Brain pericyte (primary cell): ENCODE results near the gene IL17RA.

ENCODE experiments used
- DNase-seq: peaks from one replicate; pipeline ENCODE4 v3.0.0-alpha.2; 2012; ENCODE audit warnings: low read depth, low spot score

Gene IL17RA

DNA sequence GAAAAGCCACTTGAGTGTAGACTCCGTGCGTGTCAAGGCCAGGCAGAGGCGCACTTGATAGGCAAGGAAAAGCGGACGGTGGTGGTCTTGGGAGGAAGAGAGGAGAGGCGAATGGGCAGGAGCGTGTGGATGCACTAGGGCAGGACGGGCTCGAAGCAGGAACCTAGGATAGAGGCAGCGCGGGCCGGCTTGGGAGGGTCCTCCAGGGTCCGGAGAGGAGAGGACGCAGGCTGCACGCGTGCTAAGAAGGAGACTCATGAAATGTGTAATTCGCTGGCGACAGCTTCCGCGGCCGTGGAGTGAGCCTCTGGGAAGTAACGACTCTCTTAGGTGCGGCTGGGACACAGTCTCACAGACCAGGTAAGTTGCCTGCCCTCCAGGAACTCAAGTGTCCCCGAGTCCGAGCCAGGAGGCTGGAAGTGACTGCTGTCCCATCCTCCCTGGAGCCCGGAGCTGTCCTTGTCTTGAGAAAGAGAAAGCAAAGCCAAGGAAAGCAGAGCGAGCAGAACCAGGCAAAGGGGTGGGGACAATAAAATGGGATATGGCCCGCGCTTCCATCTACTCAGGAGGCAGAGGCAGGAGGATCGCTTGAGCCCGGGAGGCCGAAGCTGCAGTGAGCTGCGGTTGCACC, 874 bp upstream of the IL17RA start:
- DNase-seq, result no peak

DNA sequence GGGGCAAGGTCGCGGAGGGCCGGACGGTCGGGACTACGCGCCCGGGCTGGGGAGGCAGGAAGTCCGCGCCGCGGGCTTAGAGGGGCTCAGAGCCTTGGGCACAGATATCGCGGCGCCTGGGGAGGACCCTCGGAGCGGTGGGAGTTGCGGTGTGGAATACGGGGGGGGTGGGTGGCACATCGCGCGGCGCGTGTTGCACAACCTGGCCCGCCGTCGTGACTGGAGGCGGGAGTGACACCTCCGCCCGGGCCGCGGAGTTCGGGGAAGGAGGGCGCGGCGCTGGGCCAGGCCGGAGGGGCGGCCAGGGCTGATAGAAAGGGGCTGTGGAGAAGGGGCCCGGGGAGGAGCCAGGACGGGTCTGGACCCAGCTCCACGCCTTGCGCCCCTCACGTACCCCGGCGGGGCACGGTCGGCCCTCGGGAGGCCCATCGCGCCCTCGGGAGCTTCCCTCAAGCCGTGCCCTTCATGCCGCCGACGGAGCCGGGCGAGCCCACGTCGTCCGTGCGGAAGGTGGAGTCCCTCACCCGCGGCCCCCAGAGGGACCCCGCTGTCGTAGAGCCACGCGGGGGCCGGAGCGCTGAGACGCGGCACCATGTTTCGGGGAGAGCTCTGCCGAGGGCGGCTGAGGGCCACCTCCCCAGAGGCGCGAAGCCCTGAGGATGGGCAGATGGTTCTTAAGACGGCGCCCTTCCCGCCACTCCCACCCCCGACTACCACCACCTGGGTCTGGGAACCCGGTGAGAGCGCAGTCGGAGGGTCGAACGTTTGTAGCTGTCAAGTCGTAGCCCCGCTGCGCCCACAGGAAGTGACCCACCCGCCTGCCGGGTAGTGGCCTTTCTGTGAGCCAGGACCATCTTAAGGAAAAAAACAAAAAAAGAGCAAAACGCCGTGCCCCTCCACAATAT, 729 bp downstream of the IL17RA start:
- no peak for DNase-seq

DNA sequence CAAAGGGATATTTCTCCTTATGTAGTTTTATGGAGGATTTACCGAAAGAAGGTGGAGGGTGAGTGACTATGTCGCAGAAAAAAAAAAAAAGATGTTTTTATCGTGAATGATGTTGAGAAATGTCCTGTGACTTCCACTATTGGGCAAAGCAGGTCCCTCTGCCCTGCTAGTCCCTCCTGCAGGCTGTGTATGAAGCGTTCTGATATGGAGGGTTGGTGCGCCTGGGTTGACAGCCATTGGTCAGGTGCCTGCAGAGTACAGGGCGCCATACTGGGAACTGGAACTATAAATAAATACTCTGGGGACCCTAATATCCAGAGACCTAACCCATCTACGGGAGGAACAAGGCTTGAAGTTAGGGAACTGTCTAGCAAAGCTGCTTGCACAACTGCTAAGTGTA, 1.5 kb downstream of the IL17RA start:
- no peak for DNase-seq

- no peak for DNase-seq
These were observed 2.1 kb downstream of the IL17RA start for GRCh38 chr22:17086788-17087497.

GRCh38 chr22:17087498-17088131, 2.8 kb downstream of the IL17RA start:
- DNase-seq, result no peak

DNA sequence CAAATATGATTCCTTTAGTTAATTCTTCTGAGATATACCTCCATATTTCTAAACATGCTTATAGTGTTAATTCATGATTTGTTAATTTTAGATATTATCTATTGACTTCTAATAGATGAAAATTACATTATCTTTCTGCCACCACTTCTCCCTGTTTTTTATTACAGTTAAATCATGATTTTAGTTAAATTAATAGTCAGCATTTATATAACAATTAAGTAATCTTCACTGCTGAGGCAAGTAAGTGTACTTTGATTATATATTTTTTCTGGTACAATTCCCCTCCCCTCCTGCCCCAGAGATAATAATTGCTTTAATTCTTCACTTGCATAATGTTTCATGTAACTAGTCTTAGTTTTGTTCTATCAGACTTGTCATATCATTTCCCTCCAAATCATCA, 5.8 kb downstream of the IL17RA start:
- no peak for DNase-seq

DNA sequence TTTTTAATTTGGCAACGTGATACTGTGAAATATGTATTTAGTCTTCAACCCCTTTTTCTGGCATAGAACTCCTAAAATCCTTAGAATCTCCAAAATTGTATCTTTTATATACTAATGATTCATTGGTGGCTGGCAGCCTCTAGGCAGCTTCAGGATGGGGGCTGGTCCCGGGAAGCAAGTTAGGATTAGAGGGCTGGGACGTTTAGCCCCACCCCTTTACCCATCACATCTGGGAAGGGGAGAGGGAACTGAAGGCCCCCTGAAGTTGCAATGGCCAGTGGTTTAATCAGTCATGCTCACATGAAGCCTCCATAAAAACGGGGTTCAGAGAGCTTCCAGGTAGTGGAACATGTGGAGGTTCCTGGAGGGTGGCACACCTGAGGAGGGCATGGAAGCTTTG, 7.1 kb downstream of the IL17RA start:
- no peak for DNase-seq

DNA sequence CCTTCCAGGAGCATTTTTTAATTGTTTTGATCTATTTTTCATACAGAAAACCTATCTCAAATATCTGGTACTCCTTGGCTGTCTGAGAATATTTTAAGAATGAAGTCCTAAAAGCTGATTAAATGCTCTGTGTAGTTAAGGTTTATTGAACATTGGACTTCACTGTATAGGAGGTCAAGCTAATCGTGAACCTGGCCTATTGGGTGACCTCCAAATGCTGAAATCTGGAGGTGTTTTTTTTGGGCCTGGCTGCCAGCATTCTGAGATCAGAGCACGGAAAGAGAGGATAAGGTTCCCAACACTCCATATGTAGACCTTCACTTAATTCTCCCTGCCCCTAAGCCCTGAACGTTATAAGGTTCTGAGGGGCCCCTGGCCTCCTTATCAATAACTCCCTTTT, 8.3 kb downstream of the IL17RA start:
- DNase-seq, result no peak

GRCh38 chr22:17095538-17095937, 10.7 kb downstream of the IL17RA start:
- DNase-seq, result no peak

GRCh38 chr22:17096071-17096470, 11.3 kb downstream of the IL17RA start:
- DNase-seq, result no peak

DNA sequence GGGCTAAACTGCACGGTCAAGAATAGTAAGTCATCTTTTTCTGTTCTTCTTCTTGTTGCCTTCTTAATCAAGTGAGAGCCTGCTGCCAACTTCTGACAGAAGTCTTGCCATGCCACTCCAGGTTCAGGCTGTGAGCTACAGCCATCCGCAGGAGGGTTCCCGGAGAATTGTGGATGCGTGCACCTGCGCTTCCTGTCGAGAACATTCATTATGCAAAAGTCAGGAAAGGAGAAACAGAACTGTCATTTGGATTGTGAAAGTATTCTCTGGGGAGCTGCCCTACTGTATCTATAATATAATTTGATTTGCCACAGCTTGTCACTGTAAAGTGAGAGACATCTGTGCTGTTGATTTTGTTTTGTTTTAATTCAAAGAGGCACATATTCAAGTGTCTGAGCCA, 12.3 kb downstream of the IL17RA start:
- DNase-seq, result no peak

DNA sequence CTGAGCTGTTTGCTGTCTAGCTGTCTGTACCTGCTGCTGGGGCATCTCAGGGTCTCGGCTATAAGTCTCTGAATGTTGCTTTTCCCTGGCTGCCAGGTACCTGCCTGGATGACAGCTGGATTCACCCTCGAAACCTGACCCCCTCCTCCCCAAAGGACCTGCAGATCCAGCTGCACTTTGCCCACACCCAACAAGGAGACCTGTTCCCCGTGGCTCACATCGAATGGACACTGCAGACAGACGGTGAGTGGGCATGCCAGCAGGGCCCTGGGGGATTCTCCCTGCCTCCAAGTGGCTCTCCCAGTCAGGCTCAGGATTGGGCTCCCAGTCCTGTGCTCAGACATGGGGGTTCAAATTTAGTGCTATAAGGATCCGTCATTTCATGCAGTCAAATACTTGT, 12.9 kb downstream of the IL17RA start:
- DNase-seq, result no peak

DNA sequence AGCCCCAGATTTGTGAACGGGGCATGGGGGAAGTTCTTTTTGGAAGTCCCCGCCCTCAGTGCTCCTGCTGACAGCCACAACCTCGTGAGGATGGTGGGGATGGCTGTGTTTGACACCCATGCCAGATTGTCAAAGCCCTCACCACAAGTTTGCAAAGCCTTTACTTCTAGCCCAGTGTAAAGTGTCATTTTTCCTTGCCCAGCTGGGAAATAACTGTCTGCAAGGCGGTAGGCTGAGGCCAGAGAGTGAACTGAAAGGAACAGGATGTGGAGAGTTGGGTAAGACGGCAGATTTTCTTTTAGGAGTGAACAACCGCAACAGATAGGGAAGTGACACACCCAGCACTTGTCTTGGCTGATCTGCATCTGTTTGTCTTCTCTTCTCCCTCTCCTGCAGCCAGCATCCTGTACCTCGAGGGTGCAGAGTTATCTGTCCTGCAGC, 13.6 kb downstream of the IL17RA start:
- DNase-seq, result no peak

DNA sequence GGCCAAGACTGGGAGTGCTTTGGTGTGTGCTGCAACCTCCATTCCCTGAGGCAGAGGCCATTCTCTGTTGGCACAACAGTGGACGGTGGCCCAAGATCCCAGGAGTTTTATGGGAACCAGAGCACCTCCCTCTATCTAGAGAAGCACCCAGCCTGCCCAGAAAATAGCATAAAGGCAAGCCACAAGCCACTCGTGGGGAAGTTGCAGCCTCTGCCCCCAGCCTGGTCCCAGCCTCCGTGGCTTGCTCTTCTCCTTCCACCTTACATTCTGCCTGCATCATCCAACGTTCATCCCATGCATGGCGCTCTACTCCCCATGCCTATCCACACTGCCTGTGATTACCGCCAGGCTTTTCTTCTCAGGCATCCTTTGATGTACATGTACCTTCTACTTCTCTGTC, 15.8 kb downstream of the IL17RA start:
- no peak for DNase-seq

GRCh38 chr22:17101475-17102296, 16.9 kb downstream of the IL17RA start:
- DNase-seq, result no peak

DNA sequence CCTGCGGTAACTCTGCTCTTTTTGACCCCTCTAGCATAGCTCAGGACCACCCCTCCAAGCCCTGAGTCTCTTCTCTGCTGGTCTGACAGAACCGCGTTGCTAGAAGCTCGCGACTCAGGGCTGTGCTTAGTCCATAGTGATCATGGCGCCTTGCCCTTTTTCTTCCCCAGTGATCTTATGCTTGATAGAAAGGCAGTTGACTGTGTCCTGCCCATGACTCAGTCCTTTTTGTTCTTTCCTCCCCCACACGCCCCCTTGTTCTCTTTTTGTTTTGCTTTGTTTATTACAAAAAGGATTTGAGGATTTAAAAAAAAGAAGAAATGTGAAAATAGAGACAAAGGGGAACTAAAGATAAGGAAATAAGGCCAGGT, 17.5 kb downstream of the IL17RA start:
- DNase-seq, result no peak

- no peak for DNase-seq
These were observed 18.6 kb downstream of the IL17RA start for GRCh38 chr22:17103351-17103750.

DNA sequence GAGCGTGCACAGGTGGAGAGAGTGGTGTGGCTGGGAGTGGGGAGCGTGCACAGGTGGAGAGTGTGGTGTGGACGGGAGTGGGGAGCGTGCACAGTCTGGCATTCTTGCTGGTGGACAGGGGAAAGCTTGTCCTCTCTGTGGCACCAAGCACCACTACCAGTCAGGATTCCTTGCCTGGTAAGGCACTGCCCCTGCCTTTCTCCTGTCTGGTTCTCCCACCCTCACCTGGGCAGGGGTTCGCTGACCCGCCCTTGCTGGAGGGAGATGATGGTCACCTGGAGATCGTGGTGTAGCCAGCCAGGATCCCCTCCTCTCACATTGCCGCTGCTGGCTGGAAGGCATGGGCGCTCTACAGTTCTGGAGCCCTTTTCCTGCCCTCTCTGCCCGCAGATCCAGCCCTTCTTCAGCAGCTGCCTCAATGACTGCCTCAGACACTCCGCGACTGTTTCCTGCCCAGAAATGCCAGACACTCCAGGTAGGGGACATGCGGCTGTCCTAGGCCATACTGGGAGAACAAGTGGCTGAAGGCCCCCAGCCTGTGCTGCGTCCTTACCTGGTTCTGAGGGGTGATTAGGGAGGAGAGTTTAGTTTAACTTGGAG, 19.6 kb downstream of the IL17RA start:
- DNase-seq, result no peak

DNA sequence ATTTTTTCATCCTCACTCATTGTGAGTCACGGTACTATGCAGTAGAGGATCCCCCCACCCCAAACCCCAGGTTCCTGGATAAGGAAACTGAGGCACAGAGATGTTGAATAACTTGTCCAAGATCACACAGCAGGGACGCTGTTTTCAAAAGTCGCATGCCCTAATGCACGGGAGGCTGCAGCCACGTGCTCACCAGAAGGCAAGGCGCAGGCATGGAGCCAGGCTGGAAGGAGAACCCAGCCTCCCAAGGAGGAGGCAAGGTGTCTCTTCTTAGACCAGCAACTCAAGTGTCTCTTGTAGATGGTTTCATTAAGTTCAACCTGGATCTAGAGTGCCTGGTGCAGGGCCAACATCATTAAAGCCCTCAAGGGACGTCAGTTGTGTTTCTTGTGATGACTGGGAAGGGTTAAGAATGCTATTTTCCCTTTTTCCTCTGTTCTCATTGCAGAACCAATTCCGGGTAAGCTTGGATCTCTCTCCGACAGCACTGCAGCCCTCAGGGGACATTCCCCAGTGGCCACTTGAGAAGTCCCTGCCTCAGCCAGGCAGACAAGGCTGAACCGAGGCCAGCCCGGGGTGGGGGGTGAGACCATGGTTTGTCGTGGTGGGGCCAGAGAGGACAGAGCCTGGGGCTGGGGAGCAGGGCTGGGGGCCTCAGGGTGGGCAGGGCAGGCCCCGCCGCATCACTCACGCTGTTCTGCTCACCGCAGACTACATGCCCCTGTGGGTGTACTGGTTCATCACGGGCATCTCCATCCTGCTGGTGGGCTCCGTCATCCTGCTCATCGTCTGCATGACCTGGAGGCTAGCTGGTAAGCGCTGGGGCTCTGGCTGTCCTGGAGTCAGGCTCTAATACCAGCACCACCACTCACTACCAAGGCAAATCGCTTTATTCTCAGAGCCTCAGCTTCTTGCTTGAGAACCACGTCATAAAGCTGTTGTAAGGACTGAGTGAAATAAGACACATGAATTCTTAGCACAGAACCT, 20.6 kb downstream of the IL17RA start:
- DNase-seq, result no peak
